H9 (cell line): ENCODE results near the gene MYO1D. TPM values are rescaled to one million over a fixed set of nuclear protein-coding genes. Genes with fewer than 3 reads are reported as not detected.

ENCODE experiments used
- DNase-seq: peaks from one replicate; pipeline ENCODE4 v3.0.0-alpha.2; 2017
- H2AFZ ChIP-seq: one replicate; pipeline ENCODE4 v1.6.1; 2013; ENCODE audit warnings: mild to moderate bottlenecking, low read length, control low read depth, moderate library complexity
- H2AK5ac ChIP-seq: 2 replicates; pipeline ENCODE4 v1.6.1; 2013; ENCODE audit warnings: low read length, control low read depth, mixed read lengths; ENCODE audit not compliant: insufficient read length
- H2BK120ac ChIP-seq: one replicate; pipeline ENCODE4 v1.6.1; 2013; ENCODE audit warnings: low read depth, mild to moderate bottlenecking, low read length, control low read depth, inconsistent platforms; ENCODE audit not compliant: poor library complexity, severe bottlenecking
- H2BK12ac ChIP-seq: 2 replicates; pipeline ENCODE4 v1.6.1; 2013; ENCODE audit warnings: low read length, control low read depth, mixed read lengths, low read depth; ENCODE audit not compliant: insufficient read length
- H2BK15ac ChIP-seq: 2 replicates; pipeline ENCODE4 v1.6.1; 2013; ENCODE audit warnings: low read depth, low read length, control low read depth
- H2BK20ac ChIP-seq: one replicate; pipeline ENCODE4 v1.6.1; 2013; ENCODE audit warnings: low read depth, mild to moderate bottlenecking, low read length, control low read depth, inconsistent platforms; ENCODE audit not compliant: poor library complexity, severe bottlenecking
- H2BK5ac ChIP-seq: 2 replicates; pipeline ENCODE4 v1.6.1; 2013; ENCODE audit warnings: low read length, control low read depth, mixed read lengths; ENCODE audit not compliant: insufficient read length
- H3K14ac ChIP-seq: 2 replicates; pipeline ENCODE4 v1.6.1; 2013; ENCODE audit warnings: low read length, control low read depth; ENCODE audit not compliant: insufficient read depth
- H3K18ac ChIP-seq: 2 replicates; pipeline ENCODE4 v1.6.1; 2013; ENCODE audit warnings: low read depth, mild to moderate bottlenecking, mixed read lengths, low read length, control low read depth; ENCODE audit not compliant: insufficient read length
- H3K23ac ChIP-seq: 2 replicates; pipeline ENCODE4 v1.6.1; 2013; ENCODE audit warnings: low read length, control low read depth, mixed read lengths, low read depth; ENCODE audit not compliant: insufficient read length
- H3K23me2 ChIP-seq: 2 replicates; pipeline ENCODE4 v1.6.1; 2013; ENCODE audit warnings: low read depth, mild to moderate bottlenecking, mixed read lengths, low read length, control low read depth; ENCODE audit not compliant: insufficient read length, poor library complexity, severe bottlenecking
- H3K27ac ChIP-seq: 2 replicates; pipeline ENCODE4 v1.5.1; 2013; ENCODE audit warnings: low read length, control low read depth, mixed read lengths, low read depth; ENCODE audit not compliant: insufficient read length
- H3K27me3 ChIP-seq: 2 replicates; pipeline ENCODE4 v1.6.1; 2013; ENCODE audit warnings: low read length, control low read depth, inconsistent platforms; ENCODE audit not compliant: insufficient read depth
- H3K4ac ChIP-seq: 2 replicates; pipeline ENCODE4 v1.6.1; 2013; ENCODE audit warnings: low read depth, mild to moderate bottlenecking, control low read depth, inconsistent platforms, low read length, moderate library complexity
- H3K4me1 ChIP-seq: 2 replicates; pipeline ENCODE4 v1.6.1; 2013; ENCODE audit warnings: low read length, control low read depth, inconsistent platforms; ENCODE audit not compliant: insufficient read depth
- H3K4me2 ChIP-seq: 2 replicates; pipeline ENCODE4 v1.6.1; 2013; ENCODE audit warnings: low read length, control low read depth, mixed read lengths; ENCODE audit not compliant: insufficient read length, insufficient read depth
- H3K56ac ChIP-seq: 2 replicates; pipeline ENCODE4 v1.6.1; 2013; ENCODE audit warnings: low read depth, mild to moderate bottlenecking, mixed read lengths, low read length, control low read depth; ENCODE audit not compliant: insufficient read length
- H3K79me1 ChIP-seq: 2 replicates; pipeline ENCODE4 v1.6.1; 2013; ENCODE audit warnings: low read depth, mild to moderate bottlenecking, moderate library complexity, low read length, control low read depth, inconsistent platforms; ENCODE audit not compliant: insufficient read depth, poor library complexity, severe bottlenecking
- H3K79me2 ChIP-seq: 2 replicates; pipeline ENCODE4 v1.6.1; 2013; ENCODE audit warnings: low read length, control low read depth, inconsistent platforms; ENCODE audit not compliant: insufficient read depth
- H3K9ac ChIP-seq: 2 replicates; pipeline ENCODE4 v1.6.1; 2013; ENCODE audit warnings: low read length, control low read depth, mixed read lengths; ENCODE audit not compliant: insufficient read length; ENCODE audit errors: extremely low read depth
- H3K9me3 ChIP-seq: one replicate; pipeline ENCODE4 v1.6.1; 2013; ENCODE audit warnings: low read depth, low read length, inconsistent platforms; ENCODE audit not compliant: control insufficient read depth
- H3T11ph ChIP-seq: one replicate; pipeline ENCODE4 v1.6.1; 2013; ENCODE audit warnings: mild to moderate bottlenecking, low read length, control low read depth, inconsistent platforms
- H4K20me1 ChIP-seq: one replicate; pipeline ENCODE4 v1.6.1; 2013; ENCODE audit not compliant: control insufficient read depth, insufficient read length, insufficient read depth
- H4K5ac ChIP-seq: 2 replicates; pipeline ENCODE4 v1.6.1; 2013; ENCODE audit warnings: low read depth, mild to moderate bottlenecking, mixed read lengths, low read length, control low read depth; ENCODE audit not compliant: insufficient read length
- H4K8ac ChIP-seq: replicated peaks from 2 replicates; pipeline ENCODE4 v1.6.1; 2013; ENCODE audit warnings: low read length, control low read depth, mixed read lengths, low read depth; ENCODE audit not compliant: insufficient read length
- H4K91ac ChIP-seq: 2 replicates; pipeline ENCODE4 v1.6.1; 2013; ENCODE audit warnings: low read depth, mild to moderate bottlenecking, moderate library complexity, mixed read lengths, low read length, control low read depth; ENCODE audit not compliant: insufficient read length
- H3K27ac Mint-ChIP-seq, 3 experiments: 2 replicates in 2 of 3; 3 replicates in 1 of 3; pipeline ENCODE4 v1.8.0; 2020 to 2021; ENCODE audit warnings: mixed read lengths in 3 of 3, mild to moderate bottlenecking in 1 of 3, moderate library complexity in 1 of 3
- H3K27me3 Mint-ChIP-seq: 2 replicates; pipeline ENCODE4 v1.8.0; 2021; ENCODE audit warnings: low read depth, mild to moderate bottlenecking, moderate library complexity, mixed read lengths
- H3K36me3 Mint-ChIP-seq, 3 experiments: 2 replicates in 2 of 3; 3 replicates in 1 of 3; pipeline ENCODE4 v1.8.0; 2020 to 2021; ENCODE audit warnings: low read depth in 3 of 3, mixed read lengths in 3 of 3; ENCODE audit not compliant: insufficient read depth in 1 of 3
- H3K4me1 Mint-ChIP-seq, 2 experiments: 2 replicates each; pipeline ENCODE4 v1.8.0; 2020; ENCODE audit warnings: mixed read lengths in 2 of 2
- H3K4me3 Mint-ChIP-seq, 2 experiments: 2 replicates in 1 of 2; 3 replicates in 1 of 2; pipeline ENCODE4 v1.8.0; 2020 to 2021; ENCODE audit warnings: mild to moderate bottlenecking in 2 of 2, mixed read lengths in 2 of 2, moderate library complexity in 1 of 2
- H3K9me3 Mint-ChIP-seq, 2 experiments: 2 replicates in 1 of 2; 3 replicates in 1 of 2; pipeline ENCODE4 v1.8.0; 2020; ENCODE audit warnings: mild to moderate bottlenecking in 2 of 2, mixed read lengths in 2 of 2, moderate library complexity in 1 of 2
- WGBS: extraction: QIAGEN DNeasy Blood & Tissue Kit; methylation state at CpG from one replicate; pipeline ENCODE4 v1.1.7; 2013; ENCODE audit warnings: missing lambda C conversion rate, low lambda C conversion rate, mixed read lengths; ENCODE audit not compliant: insufficient read length; ENCODE audit errors: extremely low coverage; 5-methylcytosine and 5-hydroxymethylcytosine counted together
- total RNA-seq: library from RNA; stranded (reverse); gene quantifications from 2 replicates; pipeline ENCODE4 v1.2.1, GENCODE V29; 2021
- TF ChIP-seq, protein P1 (sequence below): fragments of 200-600 bp; sonication (generic); conservative IDR thresholded peaks from 3 replicates; pipeline ENCODE4 v1.8.0; 2021; ENCODE audit warnings: antibody characterized with exemption, mild to moderate bottlenecking

The MYO1D gene
- total RNA-seq, 1 experiment from 2014 or later, result 19.0 TPM

DNA sequence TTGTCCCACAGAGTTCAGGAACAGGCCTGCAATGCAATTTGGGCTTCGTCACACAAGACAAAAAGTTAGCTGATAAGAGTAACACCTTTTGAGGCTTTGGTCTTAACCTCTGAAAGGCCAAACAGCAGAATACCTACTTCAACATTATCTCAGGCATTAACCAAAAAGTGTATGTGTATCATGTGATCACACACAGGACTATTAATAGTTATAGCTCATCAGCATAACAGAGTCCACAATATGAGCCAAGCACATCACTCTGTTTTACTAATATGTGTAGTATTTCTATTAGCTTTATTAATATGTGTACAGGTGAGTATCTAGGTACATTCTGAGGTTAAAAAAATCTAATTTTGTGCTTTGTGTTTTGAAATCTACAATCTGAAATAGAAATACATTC is 30.8 kb downstream of the MYO1D start:
- H2BK12ac ChIP-seq, result no peak overlapping the region
- no peak overlapping the region for H3T11ph ChIP-seq
- no peak for DNase-seq
- no peak overlapping the region for H3K14ac ChIP-seq
- no peaks in the 10 kb centered on the region for H3K4me1 ChIP-seq
- H3K79me2 ChIP-seq, result no peaks in the 10 kb centered on the region
- no peak overlapping the region for H4K8ac ChIP-seq
- no peak overlapping the region for H4K5ac ChIP-seq
- H4K91ac ChIP-seq, result no peak overlapping the region
- Mint-ChIP-seq H3K9me3 (no peaks in the 10 kb centered on the region), H3K4me3 (no peak overlapping the region), H3K27ac (no peak overlapping the region), H3K36me3 (no peaks in the 10 kb centered on the region), H3K4me1 (peaks cover 11 to 12% of the 10 kb centered on the region in 2 experiments), H3K27me3 (no peaks in the 10 kb centered on the region)
- H2BK20ac ChIP-seq, result no peak overlapping the region
- no peaks in the 10 kb centered on the region for H3K23me2 ChIP-seq
- H3K27ac ChIP-seq, result no peak overlapping the region
- no peak overlapping the region for H2AK5ac ChIP-seq
- H2BK120ac ChIP-seq, result no peak overlapping the region
- H3K4ac ChIP-seq, result no peak overlapping the region
- H3K27me3 ChIP-seq, result no peaks in the 10 kb centered on the region
- no peak overlapping the region for H3K56ac ChIP-seq
- no peak overlapping the region for H2AFZ ChIP-seq
- no peak overlapping the region for H2BK5ac ChIP-seq
- H3K4me2 ChIP-seq, result no peak overlapping the region
- no peak overlapping the region for H3K23ac ChIP-seq
- H3K79me1 ChIP-seq, result no peaks in the 10 kb centered on the region
- no CpG with 5 or more reads among the region's 1 CpG for WGBS
- H2BK15ac ChIP-seq, result no peak overlapping the region
- H3K18ac ChIP-seq, result no peak overlapping the region
- no peaks in the 10 kb centered on the region for H4K20me1 ChIP-seq
- no peaks in the 10 kb centered on the region for H3K9me3 ChIP-seq
- H3K9ac ChIP-seq, result no peak overlapping the region
- TF ChIP-seq, protein P1, sequence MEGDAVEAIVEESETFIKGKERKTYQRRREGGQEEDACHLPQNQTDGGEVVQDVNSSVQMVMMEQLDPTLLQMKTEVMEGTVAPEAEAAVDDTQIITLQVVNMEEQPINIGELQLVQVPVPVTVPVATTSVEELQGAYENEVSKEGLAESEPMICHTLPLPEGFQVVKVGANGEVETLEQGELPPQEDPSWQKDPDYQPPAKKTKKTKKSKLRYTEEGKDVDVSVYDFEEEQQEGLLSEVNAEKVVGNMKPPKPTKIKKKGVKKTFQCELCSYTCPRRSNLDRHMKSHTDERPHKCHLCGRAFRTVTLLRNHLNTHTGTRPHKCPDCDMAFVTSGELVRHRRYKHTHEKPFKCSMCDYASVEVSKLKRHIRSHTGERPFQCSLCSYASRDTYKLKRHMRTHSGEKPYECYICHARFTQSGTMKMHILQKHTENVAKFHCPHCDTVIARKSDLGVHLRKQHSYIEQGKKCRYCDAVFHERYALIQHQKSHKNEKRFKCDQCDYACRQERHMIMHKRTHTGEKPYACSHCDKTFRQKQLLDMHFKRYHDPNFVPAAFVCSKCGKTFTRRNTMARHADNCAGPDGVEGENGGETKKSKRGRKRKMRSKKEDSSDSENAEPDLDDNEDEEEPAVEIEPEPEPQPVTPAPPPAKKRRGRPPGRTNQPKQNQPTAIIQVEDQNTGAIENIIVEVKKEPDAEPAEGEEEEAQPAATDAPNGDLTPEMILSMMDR, result no peak
